ENCODE data around the gene SLC39A11.

Gene SLC39A11

DNA sequence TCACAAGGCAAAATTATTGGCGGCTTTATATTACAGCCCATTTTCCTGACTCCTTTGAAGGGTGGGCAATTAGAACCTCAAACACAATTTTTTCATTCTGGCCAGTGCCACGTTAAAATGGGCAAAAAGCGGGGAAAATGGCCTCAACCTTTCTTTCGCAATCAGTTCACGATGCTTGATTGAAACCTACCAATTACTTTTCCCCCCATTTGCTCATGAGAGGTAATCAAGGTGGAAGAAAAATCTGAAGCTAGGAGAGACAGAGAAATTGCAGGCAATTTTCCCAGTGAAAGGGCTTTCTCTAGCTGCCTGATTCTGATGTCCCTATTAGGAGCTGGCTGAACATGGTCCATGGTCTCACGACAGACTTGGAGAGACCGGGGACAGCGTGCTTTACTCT is 215.1 kb downstream of the SLC39A11 start:
- TF ChIP-seq POU2F2 (IDR thresholded peaks at IDR 0.05; ENCODE audit: low read depth, low read length) (no peak), SPI1 (IDR thresholded peaks at IDR 0.05; ENCODE audit: low read depth, low read length) (no peak), TAF1 (IDR thresholded peaks at IDR 0.05; ENCODE audit: low read depth, low read length) (no peak), POLR2A (IDR thresholded peaks at IDR 0.05; ENCODE audit: low read depth, low read length) (no peak), POLR2AphosphoS5 (IDR thresholded peaks at IDR 0.05; ENCODE audit: low read depth, low read length) (no peak), PAX5 (IDR thresholded peaks at IDR 0.05; ENCODE audit: insufficient read depth, low read length, severe bottlenecking) (no peak)
- FAIRE-seq (no peak), DNase-seq (ENCODE audit: insufficient read length, low spot score) (no peak)

DNA sequence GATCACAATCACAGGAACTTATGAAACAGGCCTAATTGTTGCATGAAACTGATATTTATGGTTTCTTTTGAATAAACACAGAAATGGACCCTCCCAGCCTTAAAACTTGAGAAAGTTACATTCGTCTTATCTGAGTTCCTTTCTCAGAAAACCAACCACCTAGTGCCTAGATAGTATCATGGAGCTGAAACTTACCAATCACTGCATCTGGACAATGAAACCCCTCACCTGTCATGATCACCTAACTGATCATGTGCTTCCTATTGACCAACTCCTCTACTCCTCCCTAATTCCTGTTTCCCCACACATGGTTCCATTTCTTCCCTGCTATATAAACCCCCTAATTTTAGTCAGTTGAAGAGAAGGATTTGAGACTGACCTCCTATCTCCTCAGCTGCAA is 216.1 kb downstream of the SLC39A11 start:
- FAIRE-seq (no peak), DNase-seq (ENCODE audit: insufficient read length, low spot score) (no peak)
- TF ChIP-seq POU2F2 (IDR thresholded peaks at IDR 0.05; ENCODE audit: low read depth, low read length) = no peak
- no peak for TF ChIP-seq POLR2AphosphoS5 (IDR thresholded peaks at IDR 0.05; ENCODE audit: low read depth, low read length)
- no peak for TF ChIP-seq PAX5 (IDR thresholded peaks at IDR 0.05; ENCODE audit: insufficient read depth, low read length, severe bottlenecking)
- TF ChIP-seq SPI1 (IDR thresholded peaks at IDR 0.05; ENCODE audit: low read depth, low read length) = no peak
- no peak for TF ChIP-seq TAF1 (IDR thresholded peaks at IDR 0.05; ENCODE audit: low read depth, low read length)
- TF ChIP-seq POLR2A (IDR thresholded peaks at IDR 0.05; ENCODE audit: low read depth, low read length) = no peak

GRCh38 chr17:72875361-72875760 is 217.1 kb downstream of the SLC39A11 start:
- DNase-seq (ENCODE audit: insufficient read length, low spot score) (no peak), FAIRE-seq (no peak)
- no peak for TF ChIP-seq POLR2AphosphoS5 (IDR thresholded peaks at IDR 0.05; ENCODE audit: low read depth, low read length)
- no peak for TF ChIP-seq TAF1 (IDR thresholded peaks at IDR 0.05; ENCODE audit: low read depth, low read length)
- TF ChIP-seq POLR2A (IDR thresholded peaks at IDR 0.05; ENCODE audit: low read depth, low read length) = no peak
- TF ChIP-seq PAX5 (IDR thresholded peaks at IDR 0.05; ENCODE audit: insufficient read depth, low read length, severe bottlenecking) = no peak
- no peak for TF ChIP-seq POU2F2 (IDR thresholded peaks at IDR 0.05; ENCODE audit: low read depth, low read length)
- no peak for TF ChIP-seq SPI1 (IDR thresholded peaks at IDR 0.05; ENCODE audit: low read depth, low read length)

GRCh38 chr17:72872396-72872795 is 220.1 kb downstream of the SLC39A11 start:
- TF ChIP-seq POLR2A (IDR thresholded peaks at IDR 0.05; ENCODE audit: low read depth, low read length) = no peak
- no peak for TF ChIP-seq POU2F2 (IDR thresholded peaks at IDR 0.05; ENCODE audit: low read depth, low read length)
- DNase-seq (ENCODE audit: insufficient read length, low spot score) = no peak
- no peak for FAIRE-seq

DNA sequence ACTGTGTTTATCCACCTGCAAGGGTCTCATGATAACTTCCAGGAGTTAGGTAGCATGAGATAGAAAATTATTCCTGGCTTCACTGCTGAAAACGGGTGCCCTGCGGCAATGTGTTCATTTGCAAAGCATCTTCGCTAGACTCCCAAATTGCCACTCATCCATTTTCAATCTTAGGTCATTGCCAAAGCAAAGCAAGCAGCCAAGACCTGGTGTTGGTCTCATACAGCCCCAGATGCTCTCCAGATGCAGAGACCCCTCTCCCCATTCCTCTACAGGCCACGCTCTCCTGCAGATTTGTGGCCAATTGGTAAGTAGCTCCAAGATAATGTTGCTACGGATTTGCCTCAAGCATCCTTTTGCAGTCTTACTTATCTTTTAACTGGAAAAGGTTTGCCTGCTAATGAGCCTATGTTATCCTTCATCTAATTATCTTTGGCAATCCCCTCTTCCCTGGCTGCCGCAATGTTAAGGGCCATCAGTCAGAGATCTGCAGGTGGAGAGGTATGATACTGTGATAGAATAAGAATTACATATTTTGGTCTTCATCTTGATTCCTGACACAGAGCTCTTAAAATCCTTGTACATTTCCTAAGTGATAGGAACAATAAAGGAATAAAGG is 222.0 kb downstream of the SLC39A11 start:
- FAIRE-seq (peak; percentile 20), DNase-seq (ENCODE audit: insufficient read length, low spot score) (no peak)
- TF ChIP-seq POLR2A (IDR thresholded peaks at IDR 0.05; ENCODE audit: low read depth, low read length) (no peak), TAF1 (IDR thresholded peaks at IDR 0.05; ENCODE audit: low read depth, low read length) (no peak), POU2F2 (IDR thresholded peaks at IDR 0.05; ENCODE audit: low read depth, low read length) (no peak), SPI1 (IDR thresholded peaks at IDR 0.05; ENCODE audit: low read depth, low read length) (no peak), POLR2AphosphoS5 (IDR thresholded peaks at IDR 0.05; ENCODE audit: low read depth, low read length) (no peak), PAX5 (IDR thresholded peaks at IDR 0.05; ENCODE audit: insufficient read depth, low read length, severe bottlenecking) (no peak)

DNA sequence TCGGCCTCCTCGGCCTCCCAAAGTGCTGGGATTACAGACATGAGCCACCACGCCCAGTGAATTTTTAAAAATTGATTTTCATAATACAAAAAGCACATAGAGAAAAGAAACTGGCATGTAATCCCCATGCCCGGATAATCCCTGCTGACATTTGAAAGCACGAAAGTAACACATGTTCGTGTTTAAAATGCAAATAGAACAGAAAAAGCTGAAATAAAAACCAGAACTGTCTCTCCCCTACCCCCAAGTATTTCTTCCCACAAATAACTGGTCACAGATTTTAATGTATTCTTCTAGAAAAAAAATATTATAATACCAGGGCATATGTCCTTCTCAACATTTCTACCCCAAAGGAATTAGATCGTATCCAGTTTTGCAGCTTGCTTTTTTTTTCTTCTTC is 222.9 kb downstream of the SLC39A11 start:
- no peak for FAIRE-seq
- TF ChIP-seq SPI1 (IDR thresholded peaks at IDR 0.05; ENCODE audit: low read depth, low read length) (no peak), TAF1 (IDR thresholded peaks at IDR 0.05; ENCODE audit: low read depth, low read length) (no peak), POLR2A (IDR thresholded peaks at IDR 0.05; ENCODE audit: low read depth, low read length) (no peak), PAX5 (IDR thresholded peaks at IDR 0.05; ENCODE audit: insufficient read depth, low read length, severe bottlenecking) (no peak), POLR2AphosphoS5 (IDR thresholded peaks at IDR 0.05; ENCODE audit: low read depth, low read length) (no peak), POU2F2 (IDR thresholded peaks at IDR 0.05; ENCODE audit: low read depth, low read length) (no peak)
- no peak for DNase-seq (ENCODE audit: insufficient read length, low spot score)

DNA sequence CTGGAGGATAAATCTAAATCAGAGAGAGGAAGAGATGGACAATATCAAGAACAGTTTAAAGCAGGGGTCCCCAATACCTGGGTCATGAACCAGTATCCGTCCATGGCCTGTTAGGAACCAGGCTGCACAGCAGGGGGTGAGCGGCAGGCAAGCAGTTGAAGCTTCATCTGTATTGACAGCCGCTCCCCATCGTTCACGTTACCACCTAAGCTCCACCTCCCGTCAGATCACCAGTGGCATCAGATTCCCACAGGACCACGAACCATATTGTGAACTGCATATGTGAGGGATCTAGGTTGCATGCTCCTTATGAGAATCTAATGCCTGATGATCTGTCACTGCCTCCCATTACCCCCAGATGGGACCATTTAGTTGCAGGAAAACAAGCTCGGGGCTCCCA is 226.5 kb downstream of the SLC39A11 start:
- no peak for TF ChIP-seq PAX5 (IDR thresholded peaks at IDR 0.05; ENCODE audit: insufficient read depth, low read length, severe bottlenecking)
- TF ChIP-seq SPI1 (IDR thresholded peaks at IDR 0.05; ENCODE audit: low read depth, low read length) = no peak
- TF ChIP-seq POLR2AphosphoS5 (IDR thresholded peaks at IDR 0.05; ENCODE audit: low read depth, low read length) = no peak
- no peak for TF ChIP-seq POLR2A (IDR thresholded peaks at IDR 0.05; ENCODE audit: low read depth, low read length)
- TF ChIP-seq TAF1 (IDR thresholded peaks at IDR 0.05; ENCODE audit: low read depth, low read length) = no peak
- TF ChIP-seq POU2F2 (IDR thresholded peaks at IDR 0.05; ENCODE audit: low read depth, low read length) = no peak
- no peak for DNase-seq (ENCODE audit: insufficient read length, low spot score)
- no peak for FAIRE-seq

GRCh38 chr17:72863526-72864211 is 228.8 kb downstream of the SLC39A11 start:
- FAIRE-seq = no peak

GRCh38 chr17:72862276-72862999 is 230.1 kb downstream of the SLC39A11 start:
- FAIRE-seq (no peak), DNase-seq (ENCODE audit: insufficient read length, low spot score) (no peak)

More at GRCh38 chr17:72863526-72864211, 228.8 kb downstream of the SLC39A11 start:
- TF ChIP-seq POU2F2 (IDR thresholded peaks at IDR 0.05; ENCODE audit: low read depth, low read length) = no peak
- TF ChIP-seq POLR2A (IDR thresholded peaks at IDR 0.05; ENCODE audit: low read depth, low read length) = no peak
- no peak for TF ChIP-seq TAF1 (IDR thresholded peaks at IDR 0.05; ENCODE audit: low read depth, low read length)
- no peak for TF ChIP-seq POLR2AphosphoS5 (IDR thresholded peaks at IDR 0.05; ENCODE audit: low read depth, low read length)
- TF ChIP-seq SPI1 (IDR thresholded peaks at IDR 0.05; ENCODE audit: low read depth, low read length) = no peak
- TF ChIP-seq PAX5 (IDR thresholded peaks at IDR 0.05; ENCODE audit: insufficient read depth, low read length, severe bottlenecking) = no peak
- DNase-seq (ENCODE audit: insufficient read length, low spot score) = no peak

More at GRCh38 chr17:72862276-72862999, 230.1 kb downstream of the SLC39A11 start:
- TF ChIP-seq POU2F2 (IDR thresholded peaks at IDR 0.05; ENCODE audit: low read depth, low read length) = no peak
- TF ChIP-seq PAX5 (IDR thresholded peaks at IDR 0.05; ENCODE audit: insufficient read depth, low read length, severe bottlenecking) = no peak
- no peak for TF ChIP-seq POLR2A (IDR thresholded peaks at IDR 0.05; ENCODE audit: low read depth, low read length)
- no peak for TF ChIP-seq POLR2AphosphoS5 (IDR thresholded peaks at IDR 0.05; ENCODE audit: low read depth, low read length)
- no peak for TF ChIP-seq SPI1 (IDR thresholded peaks at IDR 0.05; ENCODE audit: low read depth, low read length)
- TF ChIP-seq TAF1 (IDR thresholded peaks at IDR 0.05; ENCODE audit: low read depth, low read length) = no peak

Measured in GM12891 (cell line).